ENCODE data around the gene VWA3A.

- TF ChIP-seq CTCF (IDR thresholded peaks at IDR 0.05; ENCODE audit: low read depth, low read length, poor library complexity, severe bottlenecking), result no peak
- no peak for TF ChIP-seq EZH2phosphoT487 (IDR thresholded peaks at IDR 0.05; ENCODE audit: borderline replicate concordance, low read length)
These were observed 20.9 kb upstream of the VWA3A start for GRCh38 chr16:22071331-22071910.

Measured in DOHH2 (cell line).